Fibroblast of villous mesenchyme (primary cell): Measurements from ENCODE around the gene TEC. TPM values are rescaled to one million over a fixed set of nuclear protein-coding genes. Genes with fewer than 3 reads are reported as not detected.
A peak's percentile ranks its signal among the peaks of the same experiment; 100 is the strongest.

Experiments
- DNase-seq: peaks from one replicate; pipeline ENCODE4 v3.0.0-alpha.2; 2010; ENCODE audit warnings: low read depth
- H3K4me3 ChIP-seq: 2 replicates; pipeline ENCODE4 v1.5.1; 2011; ENCODE audit warnings: low read depth, mild to moderate bottlenecking, low read length
- CTCF ChIP-seq: IDR thresholded peaks from 2 replicates; pipeline ENCODE4 v1.5.1; 2012; ENCODE audit warnings: low read depth, mild to moderate bottlenecking, low read length; ENCODE audit not compliant: insufficient read depth
- total RNA-seq: library from RNA; depleted of rRNA; stranded (reverse); fragments of >200 nt; gene quantifications from 2 replicates; pipeline ENCODE4 v1.2.3, GENCODE V29; 2012

Gene TEC
- total RNA-seq, 1 donor, result 0.43 TPM

- no peak for TF ChIP-seq CTCF
- H3K4me3 ChIP-seq, result no peak overlapping the region
- no peak for DNase-seq
Measured at GRCh38 chr4:48197643-48198237, 71.9 kb downstream of the TEC start.

- no peak overlapping the region for H3K4me3 ChIP-seq
- DNase-seq, result no peak
- no peak for TF ChIP-seq CTCF
Measured at GRCh38 chr4:48196758-48197504, 72.7 kb downstream of the TEC start.

GRCh38 chr4:48195853-48196252, 73.8 kb downstream of the TEC start:
- DNase-seq, result no peak
- H3K4me3 ChIP-seq, result no peak overlapping the region
- TF ChIP-seq CTCF, result no peak

- no peak for TF ChIP-seq CTCF
- peak; percentile 63 for DNase-seq
- no peak overlapping the region for H3K4me3 ChIP-seq
Measured at GRCh38 chr4:48195374-48195773, 74.3 kb downstream of the TEC start.

GRCh38 chr4:48194971-48195370, 74.7 kb downstream of the TEC start:
- no peak for DNase-seq
- no peak for TF ChIP-seq CTCF
- no peak overlapping the region for H3K4me3 ChIP-seq

GRCh38 chr4:48193921-48194468, 75.6 kb downstream of the TEC start:
- DNase-seq, result no peak
- TF ChIP-seq CTCF, result no peak
- no peak overlapping the region for H3K4me3 ChIP-seq
